Measurements from ENCODE around the gene IP6K3.

DNA sequence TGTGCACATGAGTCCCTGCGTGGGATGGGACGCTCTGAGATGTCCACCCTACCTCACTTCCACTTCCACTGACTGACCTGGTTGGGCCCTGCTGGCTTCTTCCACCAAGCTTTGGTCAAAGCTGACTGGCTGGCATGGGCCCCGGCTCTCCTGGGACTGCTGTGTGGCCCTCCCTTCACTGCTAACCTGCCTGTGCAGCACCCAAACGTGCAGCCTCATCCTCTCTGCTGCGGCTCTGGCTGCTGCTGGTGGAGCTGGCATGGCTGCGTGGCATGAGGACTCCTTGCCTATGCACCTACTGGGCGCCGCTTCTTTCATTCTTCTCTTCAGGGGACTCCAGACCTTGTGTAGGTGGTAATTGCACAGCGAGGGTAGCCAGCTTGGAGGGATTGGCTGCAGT is 18.7 kb upstream of the IP6K3 start:
- TF ChIP-seq, protein P1, sequence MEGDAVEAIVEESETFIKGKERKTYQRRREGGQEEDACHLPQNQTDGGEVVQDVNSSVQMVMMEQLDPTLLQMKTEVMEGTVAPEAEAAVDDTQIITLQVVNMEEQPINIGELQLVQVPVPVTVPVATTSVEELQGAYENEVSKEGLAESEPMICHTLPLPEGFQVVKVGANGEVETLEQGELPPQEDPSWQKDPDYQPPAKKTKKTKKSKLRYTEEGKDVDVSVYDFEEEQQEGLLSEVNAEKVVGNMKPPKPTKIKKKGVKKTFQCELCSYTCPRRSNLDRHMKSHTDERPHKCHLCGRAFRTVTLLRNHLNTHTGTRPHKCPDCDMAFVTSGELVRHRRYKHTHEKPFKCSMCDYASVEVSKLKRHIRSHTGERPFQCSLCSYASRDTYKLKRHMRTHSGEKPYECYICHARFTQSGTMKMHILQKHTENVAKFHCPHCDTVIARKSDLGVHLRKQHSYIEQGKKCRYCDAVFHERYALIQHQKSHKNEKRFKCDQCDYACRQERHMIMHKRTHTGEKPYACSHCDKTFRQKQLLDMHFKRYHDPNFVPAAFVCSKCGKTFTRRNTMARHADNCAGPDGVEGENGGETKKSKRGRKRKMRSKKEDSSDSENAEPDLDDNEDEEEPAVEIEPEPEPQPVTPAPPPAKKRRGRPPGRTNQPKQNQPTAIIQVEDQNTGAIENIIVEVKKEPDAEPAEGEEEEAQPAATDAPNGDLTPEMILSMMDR (IDR thresholded peaks at IDR 0.05): no peak
- no peak for TF ChIP-seq POLR2A (IDR thresholded peaks at IDR 0.05)

Data from heart left ventricle (tissue), 13 donors.